ENCODE results near the gene PRC1.

- no peak for TF ChIP-seq CTCF (IDR thresholded peaks at IDR 0.05)
- TF ChIP-seq POLR2A (IDR thresholded peaks at IDR 0.05), result no peak
These were observed 70.0 kb downstream of the PRC1 start for GRCh38 chr15:90924375-90924774.
